ENCODE results near the gene TMEM263. TPM values are rescaled to one million over a fixed set of nuclear protein-coding genes. Genes with fewer than 3 reads are reported as not detected.

The TMEM263 gene
- polyA plus RNA-seq, 2 of the 4 experiments (the other 2 are of a cell fraction), result 33.4 to 45.6 TPM

Other genes starting within 250 kb of the TMEM263 start
- 25.5 and 27.0 TPM in 2 replicates for gene RIC8B, start 181.2 kb upstream of the TMEM263 start, polyA plus RNA-seq (2011; rRNA removed)
- 9.4 to 10.5 TPM (median 9.7 TPM) in 3 replicates for gene RIC8B, start 181.2 kb upstream of the TMEM263 start, polyA plus RNA-seq (2017; fragmentation: RNase III; extraction: RNeasy Plus Mini Kit Qiagen cat#74134 plus additional on column Dnase treatment)
- 10.6 and 13.9 TPM in 2 replicates for gene MTERF2, start 31.2 kb downstream of the TMEM263 start, polyA plus RNA-seq (2011; rRNA removed)
- 11.7 to 14.5 TPM (median 12.2 TPM) in 3 replicates for gene MTERF2, start 31.2 kb downstream of the TMEM263 start, polyA plus RNA-seq (2017; fragmentation: RNase III; extraction: RNeasy Plus Mini Kit Qiagen cat#74134 plus additional on column Dnase treatment)
- gene CRY1, start 137.6 kb downstream of the TMEM263 start, polyA plus RNA-seq (2011; rRNA removed), result 17.6 and 26.1 TPM in 2 replicates
- 14.9 to 16.1 TPM (median 15.8 TPM) in 3 replicates for gene CRY1, start 137.6 kb downstream of the TMEM263 start, polyA plus RNA-seq (2017; fragmentation: RNase III; extraction: RNeasy Plus Mini Kit Qiagen cat#74134 plus additional on column Dnase treatment)